H1 (cell line): ENCODE data around the gene NEBL. TPM values are rescaled to one million over a fixed set of nuclear protein-coding genes. Genes with fewer than 3 reads are reported as not detected.

Experiments used
- CTCF ChIA-PET: fragments of 300-600 bp; sonication (Branson Sonifier 250); formaldehyde crosslinking; loops from one replicate; lab custom pipeline; 2021; ENCODE audit not compliant: partially characterized antibody; lab: Charles Lee
- POLR2A ChIA-PET: fragments of 300-600 bp; sonication (Branson Sonifier 250); formaldehyde crosslinking; loops from one replicate; lab custom pipeline; 2021; ENCODE audit warnings: inconsistent platforms; ENCODE audit not compliant: partially characterized antibody; lab: Charles Lee
- DNase-seq, 2 experiments: peaks; one replicate each; pipeline versions ENCODE4 v3.0.0 to v3.0.0-alpha.2; 2010 to 2022; ENCODE audit warnings: low spot score in 2 of 2, low read depth in 1 of 2, mixed read lengths in 1 of 2
- FAIRE-seq: peaks from 2 replicates; lab custom pipeline; 2011; peaks lifted over from hg19 to GRCh38; lab: Jason Lieb, UNC
- H2AFZ ChIP-seq: 2 replicates; pipeline ENCODE4 v1.8.1; 2012; ENCODE audit warnings: low read length, inconsistent platforms
- H2AK5ac ChIP-seq: 2 replicates; pipeline ENCODE4 v1.6.1; 2013; ENCODE audit warnings: low read depth, low read length
- H2BK120ac ChIP-seq: replicated peaks from 2 replicates; pipeline ENCODE3; 2013; ENCODE audit warnings: low read depth, low read length, inconsistent platforms
- H2BK12ac ChIP-seq: 2 replicates; pipeline ENCODE4 v1.6.1; 2013; ENCODE audit warnings: low read depth, low read length
- H2BK15ac ChIP-seq: 2 replicates; pipeline ENCODE4 v1.6.1; 2013; ENCODE audit warnings: low read length
- H2BK20ac ChIP-seq: 2 replicates; pipeline ENCODE4 v1.6.1; 2013; ENCODE audit warnings: low read length
- H2BK5ac ChIP-seq: 2 replicates; pipeline ENCODE4 v1.6.1; 2013; ENCODE audit warnings: low read depth, low read length
- H3K14ac ChIP-seq: 2 replicates; pipeline ENCODE4 v1.6.1; 2013; ENCODE audit warnings: inconsistent platforms; ENCODE audit not compliant: insufficient read length
- H3K18ac ChIP-seq: 2 replicates; pipeline ENCODE4 v1.6.1; 2013; ENCODE audit warnings: low read length; ENCODE audit errors: extremely low read depth
- H3K23ac ChIP-seq: 2 replicates; pipeline ENCODE4 v1.6.1; 2013; ENCODE audit warnings: inconsistent platforms; ENCODE audit not compliant: insufficient read length
- H3K23me2 ChIP-seq: 2 replicates; pipeline ENCODE4 v1.6.1; 2013; ENCODE audit warnings: low read depth, low read length
- H3K27ac ChIP-seq: 2 replicates; pipeline ENCODE4 v1.6.1; 2011; ENCODE audit warnings: low read depth, low read length, inconsistent platforms
- H3K27me3 ChIP-seq, 4 experiments: replicated peaks in 1 of 4; 1 replicate in 1 of 4; 2 replicates in 3 of 4; pipeline versions ENCODE4 v1.6.1 to v1.8.1; 2011 to 2013; ENCODE audit warnings: low read length in 3 of 4, mild to moderate bottlenecking in 3 of 4, inconsistent platforms in 2 of 4, mixed read lengths in 2 of 4, moderate library complexity in 1 of 4; ENCODE audit not compliant: control insufficient read depth in 3 of 4, insufficient read depth in 3 of 4; ENCODE audit errors: extremely low read depth in 1 of 4
- H3K36me3 ChIP-seq, 4 experiments: 2 replicates each; pipeline versions ENCODE4 v1.6.1 to v1.8.1; 2011 to 2013; ENCODE audit warnings: mild to moderate bottlenecking in 4 of 4, low read length in 3 of 4, moderate library complexity in 2 of 4, control low read depth in 1 of 4, inconsistent platforms in 1 of 4; ENCODE audit not compliant: insufficient read depth in 4 of 4, control insufficient read depth in 2 of 4
- H3K4ac ChIP-seq: replicated peaks from 2 replicates; pipeline ENCODE3; 2013; ENCODE audit warnings: low read length, low read depth, mixed read lengths, inconsistent platforms; ENCODE audit not compliant: insufficient read length
- H3K4me1 ChIP-seq, 4 experiments: replicated peaks in 1 of 4; 1 replicate in 1 of 4; 2 replicates in 3 of 4; pipeline versions ENCODE4 v1.6.1 to v1.8.1; 2011 to 2013; ENCODE audit warnings: low read length in 3 of 4, inconsistent platforms in 2 of 4, mixed read lengths in 1 of 4; ENCODE audit not compliant: insufficient read depth in 4 of 4, control insufficient read depth in 3 of 4
- H3K4me2 ChIP-seq, 2 experiments: 2 replicates each; pipeline versions ENCODE4 v1.6.1 to v1.8.1; 2011 to 2013; ENCODE audit warnings: low read depth in 2 of 2, low read length in 2 of 2, control low read depth in 1 of 2, inconsistent platforms in 1 of 2, mild to moderate bottlenecking in 1 of 2; ENCODE audit not compliant: insufficient read depth in 1 of 2
- H3K4me3 ChIP-seq, 4 experiments: fragments of 200-600, 300-600 bp in 1 of 4; sonication (generic), shearing (Covaris generic), sonication (Bioruptor Twin) in 1 of 4; 2 replicates each; pipeline versions ENCODE4 v1.5.1 to v1.8.1; 2011 to 2016; ENCODE audit warnings: low read length in 4 of 4, low read depth in 3 of 4, control low read depth in 2 of 4, inconsistent platforms in 2 of 4, mild to moderate bottlenecking in 2 of 4, mixed read lengths in 1 of 4, moderate library complexity in 1 of 4; ENCODE audit not compliant: insufficient read depth in 2 of 4; ENCODE audit errors: extremely low read depth in 1 of 4
- H3K56ac ChIP-seq: replicated peaks from 2 replicates; pipeline ENCODE3; 2013; ENCODE audit warnings: low read depth, mild to moderate bottlenecking, mixed read lengths, low read length, inconsistent platforms; ENCODE audit not compliant: insufficient read length
- H3K79me1 ChIP-seq: 2 replicates; pipeline ENCODE4 v1.6.1; 2013; ENCODE audit warnings: low read depth, low read length, control low read depth
- H3K79me2 ChIP-seq, 2 experiments: 2 replicates each; pipeline versions ENCODE4 v1.6.1 to v1.8.1; 2012 to 2013; ENCODE audit warnings: low read length in 2 of 2, mild to moderate bottlenecking in 2 of 2, inconsistent platforms in 1 of 2; ENCODE audit not compliant: insufficient read depth in 2 of 2, control insufficient read depth in 1 of 2
- H3K9ac ChIP-seq, 4 experiments: replicated peaks in 1 of 4; 1 replicate in 1 of 4; 2 replicates in 3 of 4; pipeline versions ENCODE4 v1.6.1 to v1.8.1; 2011 to 2013; ENCODE audit warnings: low read depth in 3 of 4, low read length in 3 of 4, control low read depth in 2 of 4, mild to moderate bottlenecking in 2 of 4, moderate library complexity in 2 of 4, inconsistent platforms in 1 of 4; ENCODE audit errors: extremely low read depth in 1 of 4
- H3K9me3 ChIP-seq, 2 experiments: 2 replicates each; pipeline versions ENCODE4 v1.6.1 to v1.8.1; 2012 to 2013; ENCODE audit warnings: mild to moderate bottlenecking in 2 of 2, moderate library complexity in 2 of 2, control low read depth in 1 of 2, inconsistent platforms in 1 of 2, low read depth in 1 of 2, low read length in 1 of 2, mixed read lengths in 1 of 2; ENCODE audit not compliant: insufficient read depth in 2 of 2
- H4K20me1 ChIP-seq, 2 experiments: replicated peaks in 1 of 2; 2 replicates each; pipeline versions ENCODE3 to v1.8.1; 2011 to 2013; ENCODE audit warnings: inconsistent platforms in 2 of 2, low read length in 2 of 2, mild to moderate bottlenecking in 1 of 2; ENCODE audit not compliant: insufficient read depth in 2 of 2, control insufficient read depth in 1 of 2
- H4K5ac ChIP-seq: 2 replicates; pipeline ENCODE4 v1.6.1; 2013; ENCODE audit warnings: low read length, low read depth, mixed read lengths, inconsistent platforms; ENCODE audit not compliant: insufficient read length
- H4K8ac ChIP-seq: 2 replicates; pipeline ENCODE4 v1.8.0; 2013; ENCODE audit warnings: mild to moderate bottlenecking, moderate library complexity, low read length, inconsistent platforms; ENCODE audit not compliant: insufficient read depth; ENCODE audit errors: extremely low read depth
- H4K91ac ChIP-seq: replicated peaks from 2 replicates; pipeline ENCODE3; 2013; ENCODE audit warnings: low read length, mixed read lengths, inconsistent platforms; ENCODE audit not compliant: insufficient read length
- TBP ChIP-seq: IDR thresholded peaks from 2 replicates; pipeline ENCODE4 v1.6.1; 2011; ENCODE audit warnings: low read depth, low read length, improper control_type of control experiment
- YY1 ChIP-seq: IDR thresholded peaks from 2 replicates; pipeline ENCODE4 v1.6.1; 2011; ENCODE audit warnings: low read depth, mild to moderate bottlenecking, low read length
- WGBS, 2 experiments: shearing (Covaris generic) in 1 of 2; methylation state at CpG; one replicate each; pipeline versions ENCODE4 v1.1.6 to v1.1.7; 2013 to 2015; ENCODE audit warnings: low lambda C conversion rate in 2 of 2, mixed read lengths in 2 of 2, inconsistent platforms in 1 of 2, low coverage in 1 of 2, missing lambda C conversion rate in 1 of 2; ENCODE audit not compliant: insufficient replicate concordance in 2 of 2, insufficient coverage in 1 of 2, insufficient read length in 1 of 2; ENCODE audit errors: extremely low coverage in 1 of 2, missing lambda C conversion rate in 1 of 2; 5-methylcytosine and 5-hydroxymethylcytosine counted together
- polyA plus RNA-seq, 7 experiments: library from polyadenylated mRNA; depleted of rRNA in 3 of 7; stranded (reverse) in 5 of 7; unstranded in 2 of 7; fragments of >200 nt in 5 of 7; fragments of 200-250 nt in 2 of 7; gene quantifications; 1 replicate in 5 of 7; 2 replicates in 1 of 7; 4 replicates in 1 of 7; pipeline versions ENCODE4 v1.2.1 to v1.2.3, GENCODE V29; 2011 to 2013; ENCODE audit warnings: missing spikeins in 2 of 7, mixed read lengths in 2 of 7
- total RNA-seq: library from RNA; stranded (reverse); fragmentation: NEBNext Ultra II Directional; extraction: Animal tissue kit (Norgen Biotek cat#: 25700); gene quantifications from 2 replicates; pipeline ENCODE4 v1.2.1, GENCODE V29; 2021
- TF ChIP-seq, protein P1 (sequence below): IDR thresholded peaks from 2 replicates; pipeline ENCODE4 v1.6.1; 2012; ENCODE audit warnings: low read length, inconsistent platforms

The NEBL gene
- total and polyA plus RNA-seq, 2 of the 8 experiments (the other 6 are each of a cell fraction or from before 2014, with no cell fraction given), result 7.5 to 10.5 TPM

DNA sequence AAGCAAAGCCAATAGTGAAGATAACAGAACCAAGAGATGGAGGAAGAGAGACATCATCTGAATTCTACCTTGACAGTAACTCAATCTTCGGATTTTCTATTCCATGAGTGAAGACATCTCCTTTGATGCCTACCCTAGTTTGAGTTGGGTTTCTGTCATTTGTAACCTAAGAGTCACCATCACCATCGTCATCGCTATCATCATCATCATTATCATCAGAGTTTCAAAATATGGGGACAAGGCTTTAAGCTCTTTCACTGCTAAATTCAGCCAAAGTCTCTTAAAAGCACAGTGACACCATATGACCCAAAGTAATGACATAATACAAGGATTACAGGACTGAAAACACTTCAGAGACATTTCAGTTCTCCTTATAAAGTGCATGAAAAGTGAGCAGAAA lies 57.2 kb downstream of the NEBL start:
- Histone ChIP-seq H3K27ac (no peak overlapping the region), H4K20me1 (no peaks in the 10 kb centered on the region), H3K18ac (no peak overlapping the region), H2AK5ac (no peak overlapping the region), H2BK20ac (no peak overlapping the region), H3K9me3 (no peaks in the 10 kb centered on the region), H4K8ac (no peak overlapping the region), H3K79me2 (no peaks in the 10 kb centered on the region), H3K4me3 (no peak overlapping the region), H2BK12ac (no peak overlapping the region), H3K9ac (no peak overlapping the region), H3K27me3 (peaks cover 0 to 1% (median 0%) of the 10 kb centered on the region in 4 experiments; a peak in 1 of 7 replicates), H4K91ac (no peak overlapping the region), H3K4ac (no peak overlapping the region), H3K79me1 (no peaks in the 10 kb centered on the region), H4K5ac (no peak overlapping the region), H3K14ac (no peak overlapping the region), H3K23me2 (no peaks in the 10 kb centered on the region), H3K4me1 (no peaks in the 10 kb centered on the region), H3K23ac (no peak overlapping the region), H3K56ac (no peak overlapping the region), H2AFZ (no peak overlapping the region), H3K36me3 (peaks cover 0 to 9% (median 0%) of the 10 kb centered on the region in 4 experiments; a peak in 1 of 8 replicates), H2BK120ac (no peak overlapping the region), H2BK15ac (no peak overlapping the region), H2BK5ac (no peak overlapping the region), H3K4me2 (no peak overlapping the region)
- TF ChIP-seq, protein P1, sequence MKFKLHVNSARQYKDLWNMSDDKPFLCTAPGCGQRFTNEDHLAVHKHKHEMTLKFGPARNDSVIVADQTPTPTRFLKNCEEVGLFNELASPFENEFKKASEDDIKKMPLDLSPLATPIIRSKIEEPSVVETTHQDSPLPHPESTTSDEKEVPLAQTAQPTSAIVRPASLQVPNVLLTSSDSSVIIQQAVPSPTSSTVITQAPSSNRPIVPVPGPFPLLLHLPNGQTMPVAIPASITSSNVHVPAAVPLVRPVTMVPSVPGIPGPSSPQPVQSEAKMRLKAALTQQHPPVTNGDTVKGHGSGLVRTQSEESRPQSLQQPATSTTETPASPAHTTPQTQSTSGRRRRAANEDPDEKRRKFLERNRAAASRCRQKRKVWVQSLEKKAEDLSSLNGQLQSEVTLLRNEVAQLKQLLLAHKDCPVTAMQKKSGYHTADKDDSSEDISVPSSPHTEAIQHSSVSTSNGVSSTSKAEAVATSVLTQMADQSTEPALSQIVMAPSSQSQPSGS, result no peak
- no peak for TF ChIP-seq YY1
- TF ChIP-seq TBP, result no peak
- no peak for DNase-seq
- WGBS, 2 experiments, result 96% methylated on average over 3 of the region's 3 CpGs; no CpG with 5 or more reads in 1 of the 2 experiments
- ChIA-PET CTCF (interaction anchor here (0.7 kb wide), 1 partner anchor 28 kb away, joined by 3 read pairs; no protein-coding TSS in a partner anchor), POLR2A (no interaction called here)
- no peak for FAIRE-seq
